Vagina (tissue), 2 donors: ENCODE measurements around the gene DNAJC30. TPM values are rescaled to one million over a fixed set of nuclear protein-coding genes. Genes with fewer than 3 reads are reported as not detected.

Experiments used
- DNase-seq, 2 donors: peaks; one replicate each; pipeline ENCODE4 v3.0.0-alpha.2; 2017; ENCODE audit errors: extremely low spot score in 2 of 2
- H3K27ac ChIP-seq: fragments of 200-600 bp; sonication (generic); one replicate; pipeline ENCODE4 v1.5.1; 2019
- H3K27me3 ChIP-seq: fragments of 200-600 bp; sonication (generic); one replicate; pipeline ENCODE4 v1.5.1; 2019
- H3K36me3 ChIP-seq, 2 donors: fragments of 200-600 bp; sonication (generic); one replicate each; pipeline ENCODE4 v1.5.1; 2017 to 2019
- H3K4me1 ChIP-seq: fragments of 200-600 bp; sonication (generic); one replicate; pipeline ENCODE4 v1.5.1; 2019
- H3K4me3 ChIP-seq, 2 donors: fragments of 200-600 bp; sonication (generic); 1 replicate in 1 of 2; 2 replicates in 1 of 2; pipeline ENCODE4 v1.5.1; 2016 to 2019
- H3K9me3 ChIP-seq: fragments of 200-600 bp; sonication (generic); one replicate; pipeline ENCODE4 v1.5.1; 2019
- POLR2A ChIP-seq, 2 donors: fragments of 450-650 bp; IDR thresholded peaks; one replicate each; pipeline ENCODE4 v1.6.1; 2017; ENCODE audit warnings: antibody characterized with exemption in 2 of 2, mild to moderate bottlenecking in 2 of 2, moderate library complexity in 2 of 2
- POLR2AphosphoS5 ChIP-seq, 2 donors: sonication (generic); formaldehyde crosslinking; IDR thresholded peaks; one replicate each; pipeline ENCODE4 v1.9.0; 2017; ENCODE audit warnings: antibody characterized with exemption in 2 of 2, mild to moderate bottlenecking in 2 of 2, low read depth in 1 of 2; ENCODE audit not compliant: insufficient read depth in 1 of 2
- intact Hi-C: fragments of 100-400 bp; cut with DNase I; formaldehyde crosslinking; loops from one replicate; pipeline ENCODE4 v1.15.1; 2023
- total RNA-seq: library from RNA; depleted of rRNA; stranded (reverse); fragments of >200 nt; gene quantifications from one replicate; pipeline ENCODE4 v1.2.3, GENCODE V29; 2016
- TF ChIP-seq, protein P1 (sequence below), 3 experiments: fragments of 450-650 bp in 2 of 3; fragments of 200-600 bp in 1 of 3; sonication (generic) in 1 of 3; IDR thresholded peaks; one replicate each; pipeline ENCODE4 v1.5.1; 2017 to 2019; ENCODE audit warnings: antibody characterized with exemption in 3 of 3, mild to moderate bottlenecking in 2 of 3, moderate library complexity in 2 of 3

DNAJC30 gene
- 7.1 TPM for total RNA-seq

DNA sequence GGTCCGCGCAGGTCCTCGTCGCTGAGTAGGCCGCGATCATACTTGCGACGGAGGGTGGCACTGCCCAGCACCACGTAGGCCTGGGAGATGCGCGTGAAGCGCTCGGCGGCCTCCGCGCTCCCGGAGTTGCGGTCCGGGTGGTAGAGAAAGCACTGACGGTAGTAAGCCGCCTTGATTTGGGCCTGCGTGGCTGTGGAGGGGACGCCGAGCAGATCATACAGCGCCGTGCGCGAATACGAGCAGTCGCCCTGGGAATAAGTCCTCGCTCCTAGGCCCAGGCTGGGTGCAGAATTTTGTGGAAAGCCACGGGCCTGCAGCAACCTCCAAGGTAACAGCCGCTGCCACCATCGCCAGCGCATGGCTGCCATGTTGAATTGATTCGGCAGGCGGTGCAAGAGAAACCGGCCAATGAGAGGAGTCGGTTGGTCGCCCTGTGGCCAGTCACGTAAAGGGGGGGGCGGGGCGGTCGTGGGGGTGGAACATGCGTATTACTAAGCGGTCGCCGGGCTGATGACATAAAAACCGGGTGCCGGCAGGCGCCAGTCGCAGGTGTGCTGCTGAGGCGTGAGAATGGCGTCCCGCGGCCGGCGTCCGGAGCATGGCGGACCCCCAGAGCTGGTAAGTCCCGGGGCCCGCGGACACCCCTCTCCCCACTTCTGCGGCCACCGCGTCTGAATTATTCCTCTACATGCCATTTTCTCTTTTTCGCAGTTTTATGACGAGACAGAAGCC lies at the start of gene DNAJC30, which contains the start of gene BUD23:
DNAJC30 (minus strand) TSS at position 398 of the 732 bp plus-strand sequence; CDS start at position 368, 30 bp downstream.
BUD23 (plus strand) TSS at position 542 of the 732 bp plus-strand sequence; CDS start at position 571, 29 bp downstream.
- H3K27ac ChIP-seq: peak within 1 kb of the TSS; percentile 70
- H3K4me3 ChIP-seq: peak within 1 kb of the TSS; percentile 74 to 98
- TF ChIP-seq POLR2A (IDR thresholded peaks at IDR 0.05) (peak in 1 of 2 donors; percentile 14), POLR2AphosphoS5 (IDR thresholded peaks at IDR 0.05; ENCODE audit: insufficient read depth in 1 of 2, low read depth in 1 of 2) (peak; percentile 83 to 87)
- TF ChIP-seq, protein P1, sequence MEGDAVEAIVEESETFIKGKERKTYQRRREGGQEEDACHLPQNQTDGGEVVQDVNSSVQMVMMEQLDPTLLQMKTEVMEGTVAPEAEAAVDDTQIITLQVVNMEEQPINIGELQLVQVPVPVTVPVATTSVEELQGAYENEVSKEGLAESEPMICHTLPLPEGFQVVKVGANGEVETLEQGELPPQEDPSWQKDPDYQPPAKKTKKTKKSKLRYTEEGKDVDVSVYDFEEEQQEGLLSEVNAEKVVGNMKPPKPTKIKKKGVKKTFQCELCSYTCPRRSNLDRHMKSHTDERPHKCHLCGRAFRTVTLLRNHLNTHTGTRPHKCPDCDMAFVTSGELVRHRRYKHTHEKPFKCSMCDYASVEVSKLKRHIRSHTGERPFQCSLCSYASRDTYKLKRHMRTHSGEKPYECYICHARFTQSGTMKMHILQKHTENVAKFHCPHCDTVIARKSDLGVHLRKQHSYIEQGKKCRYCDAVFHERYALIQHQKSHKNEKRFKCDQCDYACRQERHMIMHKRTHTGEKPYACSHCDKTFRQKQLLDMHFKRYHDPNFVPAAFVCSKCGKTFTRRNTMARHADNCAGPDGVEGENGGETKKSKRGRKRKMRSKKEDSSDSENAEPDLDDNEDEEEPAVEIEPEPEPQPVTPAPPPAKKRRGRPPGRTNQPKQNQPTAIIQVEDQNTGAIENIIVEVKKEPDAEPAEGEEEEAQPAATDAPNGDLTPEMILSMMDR (IDR thresholded peaks at IDR 0.05): peak in 1 of 3 experiments; percentile 21
- peaks cover 55% of the 10 kb centered on the region for H3K4me1 ChIP-seq
- no peaks in the 10 kb centered on the region for H3K9me3 ChIP-seq
- intact Hi-C loops: no loop called here
- H3K27me3 ChIP-seq: no peaks in the 10 kb centered on the region
- peak in 1 of 2 donors; percentile 98 for DNase-seq
- peaks cover 0 to 14% of the 10 kb centered on the region in 2 donors for H3K36me3 ChIP-seq

DNA sequence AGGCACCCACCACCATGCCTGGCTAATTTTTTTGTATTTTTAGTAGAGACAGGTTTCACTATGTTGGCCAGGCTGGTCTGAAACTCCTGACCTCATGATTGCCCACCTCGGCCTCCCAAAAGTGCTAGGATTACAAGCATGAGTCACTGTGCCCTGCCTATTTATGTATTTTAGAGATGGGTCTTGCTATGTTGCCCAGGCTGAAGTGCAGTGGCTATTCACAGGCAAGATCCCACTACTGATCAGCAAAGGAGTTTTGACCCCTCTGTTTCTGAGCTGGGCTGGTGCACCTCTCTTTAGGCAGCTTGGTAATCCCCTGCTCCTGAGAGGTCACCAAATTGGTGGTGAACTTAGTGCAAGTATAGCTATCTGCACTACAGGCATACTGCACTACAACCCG lies 49.1 kb upstream of the DNAJC30 start:
- intact Hi-C loops: no loop called here
- TF ChIP-seq, protein P1 (IDR thresholded peaks at IDR 0.05): no peak
- TF ChIP-seq POLR2AphosphoS5 (IDR thresholded peaks at IDR 0.05; ENCODE audit: insufficient read depth in 1 of 2, low read depth in 1 of 2): no peak
- TF ChIP-seq POLR2A (IDR thresholded peaks at IDR 0.05): no peak
- H3K36me3 ChIP-seq: peaks cover 0 to 16% of the 10 kb centered on the region in 2 donors
- H3K9me3 ChIP-seq: no peaks in the 10 kb centered on the region
- peaks cover 1% of the 10 kb centered on the region for H3K4me1 ChIP-seq
- H3K4me3 ChIP-seq: no peak overlapping the region
- H3K27me3 ChIP-seq: no peaks in the 10 kb centered on the region
- no peak for DNase-seq
- H3K27ac ChIP-seq: no peak overlapping the region

DNA sequence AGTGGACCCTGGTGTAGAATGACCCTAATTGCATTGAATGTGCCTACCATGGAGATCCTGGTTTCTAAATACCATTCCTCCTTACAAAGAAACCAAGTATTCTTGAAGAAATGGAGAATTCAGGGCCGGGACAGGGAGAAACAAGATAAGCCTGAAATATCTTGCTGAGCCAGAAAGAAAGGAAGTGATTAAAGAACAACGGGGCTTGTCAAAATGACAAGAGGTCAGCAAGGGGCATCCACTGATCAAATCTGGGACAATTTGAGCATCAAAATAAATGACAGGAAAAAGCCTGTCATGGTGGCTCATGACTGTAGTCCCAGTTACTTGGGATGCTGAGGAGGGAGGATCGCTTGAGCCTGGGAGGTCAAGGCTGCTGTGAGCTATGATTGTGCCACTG lies 47.2 kb upstream of the DNAJC30 start:
- intact Hi-C loops: no loop called here

DNA sequence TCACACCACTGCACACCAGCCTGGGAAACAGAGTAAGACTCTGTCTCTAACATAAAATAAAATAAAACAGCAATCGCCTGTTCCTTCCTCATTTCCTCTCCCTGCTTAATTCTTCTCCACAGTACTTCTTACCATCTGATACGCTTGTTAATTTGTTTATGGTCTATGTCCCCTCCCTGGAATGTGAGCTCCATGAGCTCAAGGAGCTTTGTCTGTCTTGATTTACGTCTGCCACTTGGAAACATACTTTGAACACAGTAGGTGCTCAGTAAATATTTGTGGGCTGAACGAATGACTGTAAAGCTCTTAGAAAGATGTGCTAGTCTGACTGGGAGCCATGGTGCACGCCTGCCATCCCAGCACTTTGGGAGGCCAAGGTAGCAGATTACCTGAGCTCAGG lies 45.3 kb upstream of the DNAJC30 start:
- no peaks in the 10 kb centered on the region for H3K36me3 ChIP-seq
- no peak for DNase-seq
- H3K27ac ChIP-seq: no peak overlapping the region
- H3K4me3 ChIP-seq: no peak overlapping the region
- intact Hi-C loops: no loop called here
- no peaks in the 10 kb centered on the region for H3K9me3 ChIP-seq
- H3K4me1 ChIP-seq: no peaks in the 10 kb centered on the region
- TF ChIP-seq POLR2A (IDR thresholded peaks at IDR 0.05) (no peak), POLR2AphosphoS5 (IDR thresholded peaks at IDR 0.05; ENCODE audit: insufficient read depth in 1 of 2, low read depth in 1 of 2) (no peak)
- H3K27me3 ChIP-seq: no peaks in the 10 kb centered on the region

More for the DNA sequence above, 47.2 kb upstream of the DNAJC30 start:
- H3K9me3 ChIP-seq: no peaks in the 10 kb centered on the region
- no peaks in the 10 kb centered on the region for H3K36me3 ChIP-seq
- no peaks in the 10 kb centered on the region for H3K4me1 ChIP-seq
- H3K27me3 ChIP-seq: no peaks in the 10 kb centered on the region
- no peak overlapping the region for H3K27ac ChIP-seq
- TF ChIP-seq, protein P1 (IDR thresholded peaks at IDR 0.05): no peak
- TF ChIP-seq POLR2AphosphoS5 (IDR thresholded peaks at IDR 0.05; ENCODE audit: insufficient read depth in 1 of 2, low read depth in 1 of 2) (no peak), POLR2A (IDR thresholded peaks at IDR 0.05) (no peak)
- no peak overlapping the region for H3K4me3 ChIP-seq
- no peak for DNase-seq

DNA sequence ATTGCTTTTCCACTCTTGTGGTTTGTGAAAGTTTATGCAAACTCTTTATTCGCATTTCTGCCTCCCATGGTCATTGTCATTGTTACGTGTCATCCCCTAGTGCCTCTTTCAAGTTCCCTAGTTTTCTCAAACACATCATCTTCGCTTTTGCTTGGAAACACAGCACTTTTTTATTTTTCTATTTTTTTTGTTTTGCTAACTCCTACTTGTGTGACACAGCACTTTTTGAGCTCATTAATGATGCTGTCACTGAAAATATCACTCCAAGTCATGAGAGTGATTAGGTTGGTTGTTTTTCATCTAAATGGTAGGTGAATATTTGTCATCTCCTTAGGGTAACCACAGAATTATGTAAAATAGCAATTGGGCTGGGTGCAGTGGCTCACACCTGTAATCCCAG lies 44.7 kb upstream of the DNAJC30 start:
- no peak overlapping the region for H3K4me3 ChIP-seq
- H3K4me1 ChIP-seq: no peaks in the 10 kb centered on the region
- no peak for DNase-seq
- H3K27ac ChIP-seq: no peak overlapping the region
- no peaks in the 10 kb centered on the region for H3K36me3 ChIP-seq
- no peaks in the 10 kb centered on the region for H3K9me3 ChIP-seq
- H3K27me3 ChIP-seq: no peaks in the 10 kb centered on the region
- no peak for TF ChIP-seq POLR2AphosphoS5 (IDR thresholded peaks at IDR 0.05; ENCODE audit: insufficient read depth in 1 of 2, low read depth in 1 of 2)
- TF ChIP-seq POLR2A (IDR thresholded peaks at IDR 0.05): no peak
- TF ChIP-seq, protein P1 (IDR thresholded peaks at IDR 0.05): no peak
- intact Hi-C loops: no loop called here
